ENCODE data around the gene CDPF1.
A peak's percentile ranks its signal among the peaks of the same experiment; 100 is the strongest.

Gene CDPF1, protein sequence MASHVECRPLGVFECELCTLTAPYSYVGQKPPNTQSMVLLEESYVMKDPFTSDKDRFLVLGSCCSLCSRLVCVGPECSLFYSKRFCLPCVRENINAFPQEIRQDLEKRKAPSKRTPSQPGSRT

GRCh38 chr22:46250035-46250782, at the start of gene CDPF1:
Gene CDPF1, minus strand, starts transcription at chr22:46250293. Its CDS starts 2,009 bp downstream, at chr22:46248284.
- TF ChIP-seq EZH2 (IDR thresholded peaks at IDR 0.05) (no peak), POLR2AphosphoS5 (IDR thresholded peaks at IDR 0.05; ENCODE audit: borderline replicate concordance, low read depth, low read length) (peak; percentile 97), FOXP2 (optimal IDR thresholded peaks at IDR 0.05; ENCODE audit: control extremely low read depth, extremely low read length, insufficient read depth) (peak; percentile 48)
- Histone ChIP-seq H3K4me3 (peak within 1 kb of the TSS; percentile 97), H3K9me3 (ENCODE audit: low read depth, low read length) (no peaks in the 10 kb centered on the region), H3K36me3 (ENCODE audit: insufficient read depth, low read length) (no peaks in the 10 kb centered on the region), H3K27ac (peak within 1 kb of the TSS; percentile 83), H3K9ac (ENCODE audit: insufficient read length) (peak within 1 kb of the TSS; percentile 93)
- DNase-seq (ENCODE audit: low read depth, low spot score), result no peak

DNA sequence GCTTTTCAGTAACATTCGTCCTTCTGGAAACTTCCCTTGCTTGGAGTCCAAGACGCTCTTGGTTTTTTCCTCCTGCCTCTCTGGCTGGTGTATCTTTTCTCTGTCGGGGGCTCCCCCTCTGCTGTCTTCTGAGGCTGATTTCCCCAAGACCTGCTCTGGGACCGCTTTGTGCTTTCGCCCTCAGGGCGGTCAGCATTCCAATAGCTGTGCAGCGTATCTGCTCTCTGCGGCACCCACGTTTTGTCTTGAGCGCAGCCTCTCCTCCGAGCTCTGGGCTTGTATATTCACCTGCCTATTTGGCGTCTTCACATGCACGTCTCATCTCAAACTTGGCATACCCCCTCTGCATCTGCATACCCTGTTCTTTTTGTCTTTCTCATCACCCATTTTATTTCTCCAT, 49.0 kb upstream of the CDPF1 start:
- peaks cover 48% of the 10 kb centered on the region for H3K36me3 ChIP-seq (ENCODE audit: insufficient read depth, low read length)
- no peak for TF ChIP-seq FOXP2 (optimal IDR thresholded peaks at IDR 0.05; ENCODE audit: control extremely low read depth, extremely low read length, insufficient read depth)
- TF ChIP-seq POLR2AphosphoS5 (IDR thresholded peaks at IDR 0.05; ENCODE audit: borderline replicate concordance, low read depth, low read length), result no peak
- no peak for TF ChIP-seq EZH2 (IDR thresholded peaks at IDR 0.05)
- peak overlapping the region; percentile 24; the same call in 1 of the 2 replicates for H3K4me3 ChIP-seq
- H3K9ac ChIP-seq (ENCODE audit: insufficient read length), result peak overlapping the region; percentile 37
- no peak overlapping the region for H3K27ac ChIP-seq
- no peak for DNase-seq (ENCODE audit: low read depth, low spot score)
- H3K9me3 ChIP-seq (ENCODE audit: low read depth, low read length), result no peaks in the 10 kb centered on the region

DNA sequence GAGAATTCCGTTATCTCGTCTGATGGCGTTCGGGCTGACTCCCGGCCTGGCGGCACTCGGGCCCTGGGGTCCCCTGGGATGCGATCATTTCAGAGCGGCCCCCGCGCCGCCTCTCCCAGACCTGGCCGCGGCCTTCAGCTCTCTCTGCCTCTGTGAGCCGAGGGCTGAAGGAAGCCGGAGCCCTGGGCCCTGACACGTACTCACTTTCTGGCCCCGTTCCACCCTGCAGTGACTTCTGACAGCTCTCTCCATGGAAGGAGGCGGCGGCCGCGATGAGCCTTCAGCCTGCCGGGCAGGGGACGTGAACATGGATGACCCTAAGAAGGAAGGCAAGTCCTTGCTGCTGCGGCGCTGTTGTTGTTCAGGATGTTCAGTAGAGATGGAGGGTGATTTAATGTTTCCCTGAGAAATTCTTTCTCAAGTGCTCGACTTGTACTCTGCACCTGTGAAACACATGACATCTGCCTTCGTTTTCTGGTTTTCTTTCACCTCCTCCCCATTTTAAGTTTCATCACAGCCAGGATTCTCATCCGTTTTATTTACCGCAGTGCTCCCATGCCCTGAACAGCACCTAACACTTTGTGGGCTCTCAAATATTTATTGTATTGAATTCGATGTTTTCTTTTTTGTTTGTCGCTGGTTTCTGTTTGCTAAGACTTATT, 47.2 kb upstream of the CDPF1 start:
- Histone ChIP-seq H3K36me3 (ENCODE audit: insufficient read depth, low read length) (peaks cover 33% of the 10 kb centered on the region), H3K9me3 (ENCODE audit: low read depth, low read length) (no peaks in the 10 kb centered on the region), H3K9ac (ENCODE audit: insufficient read length) (peak overlapping the region; percentile 73), H3K4me3 (peak overlapping the region; percentile 96), H3K27ac (no peak overlapping the region)
- TF ChIP-seq POLR2AphosphoS5 (IDR thresholded peaks at IDR 0.05; ENCODE audit: borderline replicate concordance, low read depth, low read length), result no peak
- no peak for TF ChIP-seq EZH2 (IDR thresholded peaks at IDR 0.05)
- no peak for TF ChIP-seq FOXP2 (optimal IDR thresholded peaks at IDR 0.05; ENCODE audit: control extremely low read depth, extremely low read length, insufficient read depth)
- DNase-seq (ENCODE audit: low read depth, low spot score), result no peak

DNA sequence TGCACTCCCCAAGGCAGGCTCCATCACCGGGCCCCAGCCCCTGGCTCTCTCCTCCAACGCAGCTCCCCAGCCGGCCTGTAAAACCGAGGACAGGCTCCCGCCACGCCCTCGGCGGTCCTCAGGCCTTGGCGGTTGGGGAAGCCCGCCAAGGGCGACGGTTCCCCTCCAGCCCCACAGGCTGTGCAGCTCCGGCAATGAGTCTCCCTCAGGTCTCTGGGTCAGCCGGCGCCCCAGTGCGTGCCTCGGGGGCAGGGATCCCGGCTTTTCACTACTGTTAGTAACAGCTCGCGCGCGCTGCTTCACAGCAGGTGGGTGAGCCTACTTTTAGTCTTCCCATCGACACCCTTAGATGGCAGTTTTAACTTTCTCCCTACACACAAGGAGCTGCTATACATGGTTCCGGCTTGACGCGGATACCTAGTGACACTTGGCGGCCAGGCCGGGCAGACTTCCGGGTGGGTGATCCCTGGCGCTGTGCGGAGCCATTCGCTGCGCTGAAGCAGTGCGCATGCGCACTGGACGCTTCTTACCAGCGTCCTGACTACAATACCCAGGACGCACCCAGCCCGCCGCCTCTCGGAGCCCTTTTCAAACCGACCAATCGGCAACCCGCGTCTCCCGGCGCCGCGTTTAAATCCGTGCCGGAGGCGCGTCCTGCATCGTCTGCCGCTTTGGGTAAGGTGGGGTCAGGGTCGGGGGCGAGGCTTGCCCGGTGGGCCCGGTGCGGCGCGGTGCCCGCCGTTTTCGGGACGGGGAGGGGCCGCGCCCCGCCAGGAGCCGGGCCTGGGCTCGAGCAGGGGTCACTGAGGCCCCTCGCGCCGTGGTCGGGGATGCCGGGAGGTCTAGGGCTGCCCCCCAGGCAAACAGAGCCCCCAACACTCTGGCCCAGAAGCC, 46.4 kb upstream of the CDPF1 start, which contains the start of gene GTSE1:
Gene GTSE1, plus strand, starts transcription at position 614 of the 894 bp plus-strand sequence. CDS start 531 bp downstream, outside the sequence.
- peak; percentile 73 for DNase-seq (ENCODE audit: low read depth, low spot score)
- Histone ChIP-seq H3K4me3 (peak within 1 kb of the TSS; percentile 96), H3K9me3 (ENCODE audit: low read depth, low read length) (no peaks in the 10 kb centered on the region), H3K9ac (ENCODE audit: insufficient read length) (peak within 1 kb of the TSS; percentile 78), H3K27ac (peak within 1 kb of the TSS; percentile 75), H3K36me3 (ENCODE audit: insufficient read depth, low read length) (peaks cover 29% of the 10 kb centered on the region)
- TF ChIP-seq POLR2AphosphoS5 (IDR thresholded peaks at IDR 0.05; ENCODE audit: borderline replicate concordance, low read depth, low read length) (peak; percentile 77), EZH2 (IDR thresholded peaks at IDR 0.05) (no peak), FOXP2 (optimal IDR thresholded peaks at IDR 0.05; ENCODE audit: control extremely low read depth, extremely low read length, insufficient read depth) (peak; percentile 43)

GRCh38 chr22:46295277-46295971, 45.3 kb upstream of the CDPF1 start:
- DNase-seq (ENCODE audit: low read depth, low spot score), result no peak
- H3K9me3 ChIP-seq (ENCODE audit: low read depth, low read length), result no peaks in the 10 kb centered on the region
- H3K9ac ChIP-seq (ENCODE audit: insufficient read length), result no peak overlapping the region
- TF ChIP-seq POLR2AphosphoS5 (IDR thresholded peaks at IDR 0.05; ENCODE audit: borderline replicate concordance, low read depth, low read length) (no peak), EZH2 (IDR thresholded peaks at IDR 0.05) (no peak)
- H3K27ac ChIP-seq, result peak overlapping the region; percentile 75; the same call in 1 of the 2 replicates
- H3K4me3 ChIP-seq, result peak overlapping the region; percentile 96
- peaks cover 20% of the 10 kb centered on the region for H3K36me3 ChIP-seq (ENCODE audit: insufficient read depth, low read length)

DNA sequence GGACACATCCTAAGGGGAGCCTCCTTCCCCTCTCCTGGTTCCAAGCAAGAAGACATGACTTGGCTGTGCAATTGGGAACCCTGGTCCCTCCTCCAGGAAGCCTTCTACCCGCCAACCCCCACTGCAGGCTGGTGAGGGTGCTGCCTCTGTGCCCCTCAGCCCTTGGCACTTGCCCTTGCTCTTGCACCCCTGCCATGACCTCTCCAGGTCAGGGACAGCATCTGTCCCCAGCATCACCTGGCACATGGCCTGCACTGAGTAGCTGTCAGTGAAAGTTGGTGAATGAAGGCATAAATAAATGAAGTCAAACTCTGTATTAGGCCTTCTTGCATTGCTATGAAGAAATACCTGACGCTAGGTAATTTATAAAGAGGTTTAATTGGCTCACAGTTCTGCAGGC, 44.7 kb upstream of the CDPF1 start:
- Histone ChIP-seq H3K36me3 (ENCODE audit: insufficient read depth, low read length) (peaks cover 15% of the 10 kb centered on the region), H3K27ac (peak overlapping the region; percentile 42; the same call in 1 of the 2 replicates)

DNA sequence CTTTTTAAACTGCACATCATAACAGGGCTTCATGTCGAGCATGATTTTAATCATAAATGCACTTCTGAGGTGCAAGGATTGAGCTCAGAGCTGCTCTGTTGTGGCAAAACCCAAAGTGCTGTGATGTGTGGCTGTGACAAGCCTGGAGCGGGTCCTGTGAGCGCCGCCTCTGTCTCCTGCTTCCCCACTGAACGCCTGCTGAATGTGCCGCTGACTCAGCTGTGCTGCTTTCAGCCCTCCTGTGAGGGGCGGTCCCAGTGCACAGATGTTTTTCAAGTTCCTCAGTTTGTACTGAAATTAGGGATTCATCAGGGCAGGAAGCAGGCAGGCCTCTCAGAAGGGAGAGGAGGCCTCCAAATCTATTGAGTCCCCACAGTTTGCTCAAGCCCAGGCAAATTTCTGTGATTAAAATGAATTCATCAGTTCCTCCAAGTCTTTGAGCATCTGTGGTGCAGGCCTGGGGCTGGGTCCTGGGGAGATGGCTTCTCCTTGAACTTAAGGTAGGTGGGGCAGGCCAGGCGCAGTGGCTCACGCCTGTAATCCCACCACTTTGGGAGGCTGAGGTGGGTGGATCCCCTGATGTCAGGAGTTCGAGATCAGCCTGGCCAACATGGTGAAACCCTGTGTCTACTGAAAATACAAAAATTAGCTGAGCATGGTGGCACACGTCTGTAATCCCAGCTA, 43.6 kb upstream of the CDPF1 start:
- H3K27ac ChIP-seq, result peak overlapping the region; percentile 91
- H3K9ac ChIP-seq (ENCODE audit: insufficient read length), result peak overlapping the region; percentile 53
- H3K36me3 ChIP-seq (ENCODE audit: insufficient read depth, low read length), result peaks cover 7% of the 10 kb centered on the region
- DNase-seq (ENCODE audit: low read depth, low spot score), result peak; percentile 56
- H3K4me3 ChIP-seq, result peak overlapping the region; percentile 56
- no peaks in the 10 kb centered on the region for H3K9me3 ChIP-seq (ENCODE audit: low read depth, low read length)
- TF ChIP-seq EZH2 (IDR thresholded peaks at IDR 0.05), result no peak
- no peak for TF ChIP-seq FOXP2 (optimal IDR thresholded peaks at IDR 0.05; ENCODE audit: control extremely low read depth, extremely low read length, insufficient read depth)
- TF ChIP-seq POLR2AphosphoS5 (IDR thresholded peaks at IDR 0.05; ENCODE audit: borderline replicate concordance, low read depth, low read length), result peak; percentile 45; the same call in 1 of the 2 replicates

More for the DNA sequence above, 44.7 kb upstream of the CDPF1 start:
- Histone ChIP-seq H3K4me3 (no peak overlapping the region), H3K9ac (ENCODE audit: insufficient read length) (no peak overlapping the region), H3K9me3 (ENCODE audit: low read depth, low read length) (no peaks in the 10 kb centered on the region)
- no peak for DNase-seq (ENCODE audit: low read depth, low spot score)
- TF ChIP-seq EZH2 (IDR thresholded peaks at IDR 0.05) (no peak), POLR2AphosphoS5 (IDR thresholded peaks at IDR 0.05; ENCODE audit: borderline replicate concordance, low read depth, low read length) (no peak), FOXP2 (optimal IDR thresholded peaks at IDR 0.05; ENCODE audit: control extremely low read depth, extremely low read length, insufficient read depth) (no peak)
